ENCODE results near the gene TUFT1. TPM values are rescaled to one million over a fixed set of nuclear protein-coding genes. Genes with fewer than 3 reads are reported as not detected.

TUFT1 gene
- total and polyA plus RNA-seq, 7 donors = 8.0 to 18.0 (median 12.1) TPM

DNA sequence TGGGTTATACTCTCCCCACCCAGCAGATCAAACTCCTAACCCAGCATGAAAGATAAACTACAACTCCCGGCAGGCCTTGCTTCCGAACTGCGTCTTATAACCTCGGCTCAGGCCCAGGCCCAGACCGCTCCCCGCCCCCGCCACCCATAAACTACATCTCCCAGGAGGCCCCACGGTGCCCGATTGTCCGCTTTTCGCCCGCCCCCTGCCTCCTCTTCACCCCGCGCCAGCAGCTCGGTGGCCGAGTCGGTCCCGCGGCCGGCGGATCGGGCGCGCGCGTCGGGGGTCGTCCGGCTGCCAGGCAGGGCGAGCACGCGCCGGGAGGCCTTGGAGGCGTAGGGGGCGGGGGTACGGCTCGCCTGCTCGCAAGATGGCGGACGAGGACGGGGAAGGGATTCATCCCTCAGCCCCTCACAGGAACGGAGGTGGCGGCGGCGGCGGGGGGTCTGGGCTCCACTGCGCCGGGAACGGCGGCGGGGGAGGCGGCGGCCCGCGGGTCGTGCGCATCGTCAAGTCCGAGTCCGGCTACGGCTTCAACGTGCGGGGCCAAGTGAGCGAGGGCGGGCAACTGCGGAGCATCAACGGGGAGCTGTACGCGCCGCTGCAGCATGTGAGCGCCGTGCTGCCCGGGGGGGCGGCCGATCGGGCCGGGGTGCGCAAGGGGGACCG is 71.9 kb downstream of the TUFT1 start, which contains the start of gene SNX27:
SNX27 (plus strand) TSS at position 219 of the 669 bp plus-strand sequence; CDS start at position 371, 152 bp downstream.
- no peaks in the 10 kb centered on the region for H3K27me3 ChIP-seq
- no peaks in the 10 kb centered on the region for H3K36me3 ChIP-seq
- intact Hi-C loops (cut with DNase I) = loop anchor here (5.0 kb wide), 1 partner anchor 115 kb away; no protein-coding TSS in a partner anchor
- peak within 1 kb of the TSS; percentile 97 to 99 (median 98) for H3K27ac ChIP-seq
- peaks cover 0 to 53% (median 43%) of the 10 kb centered on the region in 4 donors for H3K4me1 ChIP-seq
- TF ChIP-seq EP300 (IDR thresholded peaks at IDR 0.05) (no peak), POLR2AphosphoS5 (IDR thresholded peaks at IDR 0.05) (peak; percentile 67 to 81 (median 74)), POLR2A (IDR thresholded peaks at IDR 0.05) (peak; percentile 5 to 33)
- TF ChIP-seq, protein P1, sequence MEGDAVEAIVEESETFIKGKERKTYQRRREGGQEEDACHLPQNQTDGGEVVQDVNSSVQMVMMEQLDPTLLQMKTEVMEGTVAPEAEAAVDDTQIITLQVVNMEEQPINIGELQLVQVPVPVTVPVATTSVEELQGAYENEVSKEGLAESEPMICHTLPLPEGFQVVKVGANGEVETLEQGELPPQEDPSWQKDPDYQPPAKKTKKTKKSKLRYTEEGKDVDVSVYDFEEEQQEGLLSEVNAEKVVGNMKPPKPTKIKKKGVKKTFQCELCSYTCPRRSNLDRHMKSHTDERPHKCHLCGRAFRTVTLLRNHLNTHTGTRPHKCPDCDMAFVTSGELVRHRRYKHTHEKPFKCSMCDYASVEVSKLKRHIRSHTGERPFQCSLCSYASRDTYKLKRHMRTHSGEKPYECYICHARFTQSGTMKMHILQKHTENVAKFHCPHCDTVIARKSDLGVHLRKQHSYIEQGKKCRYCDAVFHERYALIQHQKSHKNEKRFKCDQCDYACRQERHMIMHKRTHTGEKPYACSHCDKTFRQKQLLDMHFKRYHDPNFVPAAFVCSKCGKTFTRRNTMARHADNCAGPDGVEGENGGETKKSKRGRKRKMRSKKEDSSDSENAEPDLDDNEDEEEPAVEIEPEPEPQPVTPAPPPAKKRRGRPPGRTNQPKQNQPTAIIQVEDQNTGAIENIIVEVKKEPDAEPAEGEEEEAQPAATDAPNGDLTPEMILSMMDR (IDR thresholded peaks at IDR 0.05) = no peak
- no peaks in the 10 kb centered on the region for H3K9me3 ChIP-seq
- peak within 1 kb of the TSS; percentile 88 to 100 (median 92) for H3K4me3 ChIP-seq
- 0% methylated on average over 79 of the region's 79 CpGs for WGBS, 2 donors
- DNase-seq = peak; percentile 97

DNA sequence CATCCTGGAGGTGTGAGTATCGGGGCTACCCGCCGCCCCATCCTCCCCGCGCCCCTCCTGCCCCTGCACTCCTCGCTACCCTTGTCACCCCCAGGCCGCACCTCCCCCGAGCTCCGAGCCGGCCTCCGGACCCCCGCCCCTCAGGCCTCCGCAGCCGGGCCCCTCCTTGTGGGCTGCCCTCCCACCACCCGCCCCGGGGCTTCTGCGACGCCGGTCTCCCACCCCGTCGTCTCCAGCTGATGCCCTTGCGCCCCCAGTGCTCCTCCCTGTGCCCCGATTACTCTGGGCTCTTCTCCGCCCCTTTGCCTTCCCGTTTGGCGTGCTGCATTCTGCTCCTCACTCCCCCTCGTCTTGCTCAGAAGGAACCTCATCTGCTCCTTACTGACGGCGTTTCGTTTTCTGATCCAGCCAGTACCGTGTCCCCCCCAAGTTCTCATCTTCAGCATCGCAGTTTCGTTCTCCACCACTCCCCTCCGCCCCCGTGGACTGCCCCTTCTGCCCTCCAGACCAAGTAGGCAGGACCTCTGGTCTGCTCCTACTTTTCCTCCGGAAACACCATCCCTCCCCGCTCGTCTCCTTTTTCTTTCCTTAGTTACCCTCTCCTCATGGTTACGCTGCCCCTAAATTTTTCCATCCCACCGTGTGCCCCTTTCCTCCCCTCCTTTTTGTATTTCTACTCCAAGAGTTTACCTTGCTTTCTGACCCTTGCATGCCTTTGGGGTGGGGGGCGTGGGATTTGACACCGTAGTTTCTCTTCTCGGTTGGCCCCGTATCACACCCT is 72.6 kb downstream of the TUFT1 start:
- DNase-seq = no peak
- H3K27ac ChIP-seq = peak overlapping the region; percentile 97 to 99 (median 98)
- no peaks in the 10 kb centered on the region for H3K36me3 ChIP-seq
- peak overlapping the region; percentile 88 to 100 (median 92) for H3K4me3 ChIP-seq
- no peaks in the 10 kb centered on the region for H3K9me3 ChIP-seq
- intact Hi-C loops (cut with DNase I) = loop anchor here (5.0 kb wide), 1 partner anchor 115 kb away; no protein-coding TSS in a partner anchor
- 2 to 3% methylated on average over 44 of the region's 44 CpGs for WGBS, 2 donors
- no peaks in the 10 kb centered on the region for H3K27me3 ChIP-seq
- TF ChIP-seq POLR2A (IDR thresholded peaks at IDR 0.05) (no peak), EP300 (IDR thresholded peaks at IDR 0.05) (no peak), POLR2AphosphoS5 (IDR thresholded peaks at IDR 0.05) (peak in 2 of 4 donors; percentile 10 to 59)
- TF ChIP-seq, protein P1 (IDR thresholded peaks at IDR 0.05) = no peak
- H3K4me1 ChIP-seq = peaks cover 0 to 60% (median 47%) of the 10 kb centered on the region in 4 donors

DNA sequence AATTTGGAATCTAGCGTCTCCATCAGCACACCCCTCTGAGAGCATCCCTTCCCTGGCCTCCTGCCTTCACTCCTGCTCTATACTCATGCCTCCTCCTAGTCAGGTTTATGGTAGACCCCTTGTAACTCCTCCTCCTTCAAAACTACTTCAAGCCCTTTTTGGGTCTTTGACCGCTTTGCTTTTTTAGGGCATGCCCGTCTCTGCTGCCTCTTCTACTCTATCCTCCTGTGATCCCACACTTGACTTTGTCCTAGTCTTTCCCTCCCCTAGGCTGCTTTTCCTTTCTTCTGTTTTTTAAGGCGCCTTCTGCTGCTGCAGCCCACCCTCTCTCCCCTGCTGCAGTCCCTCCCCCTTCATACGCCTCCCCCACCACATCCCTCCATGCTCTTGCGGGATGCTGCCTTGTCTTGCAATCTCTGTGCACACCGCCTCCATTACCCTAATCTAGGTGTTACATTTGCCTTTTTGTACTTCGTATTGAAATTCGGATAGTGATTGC is 73.2 kb downstream of the TUFT1 start:
- intact Hi-C loops (cut with DNase I) = loop anchor here (5.0 kb wide), 1 partner anchor 114 kb away; no protein-coding TSS in a partner anchor
- Histone ChIP-seq H3K36me3 (no peaks in the 10 kb centered on the region), H3K27ac (peak overlapping the region; percentile 97 to 99 (median 98)), H3K27me3 (no peaks in the 10 kb centered on the region), H3K4me3 (peak overlapping the region; percentile 88 to 100 (median 92)), H3K9me3 (no peaks in the 10 kb centered on the region), H3K4me1 (peaks cover 0 to 63% (median 46%) of the 10 kb centered on the region in 4 donors)
- peak in 3 of 4 donors; percentile 26 to 66 (median 42) for TF ChIP-seq POLR2AphosphoS5 (IDR thresholded peaks at IDR 0.05)
- TF ChIP-seq, protein P1 (IDR thresholded peaks at IDR 0.05) = no peak
- TF ChIP-seq EP300 (IDR thresholded peaks at IDR 0.05) = no peak
- TF ChIP-seq POLR2A (IDR thresholded peaks at IDR 0.05) = peak in 1 of 2 donors; percentile 19
- peak; percentile 68 for DNase-seq
- WGBS, 2 donors = 68 to 75% methylated on average over 9 of the region's 9 CpGs

GRCh38 chr1:151615711-151616504 is 75.8 kb downstream of the TUFT1 start:
- 83 to 84% methylated on average over 4 of the region's 4 CpGs for whole genome bisulfite sequencing, 2 donors
- Histone ChIP-seq H3K4me3 (no peak overlapping the region), H3K36me3 (no peaks in the 10 kb centered on the region), H3K9me3 (no peaks in the 10 kb centered on the region), H3K27ac (peak overlapping the region; percentile 30 to 99 (median 76)), H3K27me3 (no peaks in the 10 kb centered on the region), H3K4me1 (peaks cover 0 to 77% (median 66%) of the 10 kb centered on the region in 4 donors)
- intact Hi-C loops (cut with DNase I) = no loop called here
- DNase-seq = no peak
- TF ChIP-seq POLR2AphosphoS5 (IDR thresholded peaks at IDR 0.05) = no peak
- TF ChIP-seq POLR2A (IDR thresholded peaks at IDR 0.05) = no peak
- TF ChIP-seq, protein P1 (IDR thresholded peaks at IDR 0.05) = no peak
- TF ChIP-seq EP300 (IDR thresholded peaks at IDR 0.05) = no peak
